Hematopoietic multipotent progenitor cell treated with erythropoietin and hydrocortisone succinate and interleukin-3 and kit ligand, for 6 days (in vitro differentiated cells): ENCODE data around the gene C11orf98.
"Not testable (repeated sequence)": the region's sequence is repeated elsewhere in the genome, so short reads cannot be mapped to it uniquely, and the experiment has no call there.

Source experiments
- DNase-seq: peaks from one replicate; pipeline ENCODE4 v3.0.0-alpha.2; 2015

Gene C11orf98

GRCh38 chr11:62680825-62681240 is 15.8 kb upstream of the C11orf98 start:
- DNase-seq = peak; percentile 91

- DNase-seq = peak; percentile 95
These were observed 14.0 kb upstream of the C11orf98 start, which contains the start of gene UBXN1 for GRCh38 chr11:62678770-62679696. Gene UBXN1 (minus strand): TSS chr11:62679073. CDS start chr11:62678923, 150 bp downstream.

- DNase-seq = no peak
These were observed 13.4 kb upstream of the C11orf98 start for GRCh38 chr11:62678433-62678769.

- no peak for DNase-seq
These were observed 12.7 kb upstream of the C11orf98 start for GRCh38 chr11:62677714-62678113.

GRCh38 chr11:62677156-62677555 is 12.1 kb upstream of the C11orf98 start:
- no peak for DNase-seq

- DNase-seq = no peak
These were observed 11.7 kb upstream of the C11orf98 start for GRCh38 chr11:62676698-62677097.

GRCh38 chr11:62675415-62675814 is 10.4 kb upstream of the C11orf98 start:
- not testable (repeated sequence) for DNase-seq

GRCh38 chr11:62673196-62673525 is 8.2 kb upstream of the C11orf98 start:
- DNase-seq = no peak

GRCh38 chr11:62671608-62672389 is 6.8 kb upstream of the C11orf98 start, which contains the start of the genes LBHD1 and UQCC3:
Gene LBHD1 (minus strand): TSS chr11:62672267. CDS start chr11:62670031, 2,236 bp downstream.
Gene UQCC3 (plus strand): TSS chr11:62671673. CDS start chr11:62671746, 73 bp downstream.
- peak; percentile 99 for DNase-seq

GRCh38 chr11:62671236-62671607 is 6.2 kb upstream of the C11orf98 start:
- no peak for DNase-seq

GRCh38 chr11:62669420-62670161 is 4.6 kb upstream of the C11orf98 start:
- DNase-seq = peak; percentile 49

- DNase-seq = no peak
These were observed 2.5 kb upstream of the C11orf98 start for GRCh38 chr11:62667460-62667859.

- DNase-seq = peak; percentile 34
These were observed 1.4 kb upstream of the C11orf98 start for GRCh38 chr11:62666259-62666926.

GRCh38 chr11:62665599-62666258 is 719 bp upstream of the C11orf98 start:
- DNase-seq = peak; percentile 66

- DNase-seq = peak; percentile 74
These were observed 470 bp downstream of the C11orf98 start for GRCh38 chr11:62664405-62665074.

- no peak for DNase-seq
These were observed 8.1 kb downstream of the C11orf98 start for GRCh38 chr11:62656796-62657429.

- no peak for DNase-seq
These were observed 10.7 kb downstream of the C11orf98 start for GRCh38 chr11:62654297-62654696.

GRCh38 chr11:62652161-62653006 is 12.6 kb downstream of the C11orf98 start:
- DNase-seq = peak; percentile 60

- DNase-seq = not testable (repeated sequence)
These were observed 14.7 kb downstream of the C11orf98 start for GRCh38 chr11:62650283-62650682.

GRCh38 chr11:62649486-62649885 is 15.5 kb downstream of the C11orf98 start:
- DNase-seq = no peak
